WERI-Rb-1 (cell line): ENCODE measurements around the gene DPH6.

Experiments
- DNase-seq: peaks from one replicate; pipeline ENCODE4 v3.0.0-alpha.2; 2020
- H3K27ac ChIP-seq: fragments of 250-450 bp; sonication (Bioruptor Pico); 2 replicates; pipeline ENCODE4 v1.5.1; 2020; ENCODE audit warnings: mild to moderate bottlenecking, moderate library complexity
- H3K27me3 ChIP-seq: fragments of 250-450 bp; sonication (Bioruptor Pico); 2 replicates; pipeline ENCODE4 v1.5.1; 2021; ENCODE audit warnings: mild to moderate bottlenecking, low read depth, moderate library complexity; ENCODE audit not compliant: insufficient read depth, severe bottlenecking
- H3K36me3 ChIP-seq: fragments of 250-450 bp; sonication (Bioruptor Pico); 2 replicates; pipeline ENCODE4 v1.5.1; 2020; ENCODE audit warnings: mild to moderate bottlenecking, moderate library complexity
- H3K4me3 ChIP-seq: 2 replicates; pipeline ENCODE4 v1.5.1; 2011; ENCODE audit warnings: low read depth, mild to moderate bottlenecking, control low read depth, low read length
- H3K9me3 ChIP-seq: fragments of 250-450 bp; sonication (Bioruptor Pico); 2 replicates; pipeline ENCODE4 v1.5.1; 2021; ENCODE audit warnings: mild to moderate bottlenecking, moderate library complexity; ENCODE audit not compliant: severe bottlenecking
- CTCF ChIP-seq: IDR thresholded peaks from 2 replicates; pipeline ENCODE4 v1.5.1; 2011; ENCODE audit warnings: low read depth, mild to moderate bottlenecking, control low read depth, inconsistent platforms, low read length

DPH6 gene

GRCh38 chr15:35430301-35430700 lies 115.7 kb downstream of the DPH6 start:
- no peaks in the 10 kb centered on the region for H3K36me3 ChIP-seq
- no peak overlapping the region for H3K4me3 ChIP-seq
- H3K9me3 ChIP-seq = peaks cover 2% of the 10 kb centered on the region
- no peak for DNase-seq
- TF ChIP-seq CTCF = no peak
- H3K27me3 ChIP-seq = no peaks in the 10 kb centered on the region
- no peak overlapping the region for H3K27ac ChIP-seq

GRCh38 chr15:35427496-35427895 lies 118.5 kb downstream of the DPH6 start:
- Histone ChIP-seq H3K27me3 (no peaks in the 10 kb centered on the region), H3K9me3 (no peaks in the 10 kb centered on the region), H3K4me3 (no peak overlapping the region), H3K36me3 (no peaks in the 10 kb centered on the region), H3K27ac (no peak overlapping the region)
- no peak for DNase-seq
- TF ChIP-seq CTCF = no peak

- DNase-seq = no peak
- Histone ChIP-seq H3K9me3 (no peaks in the 10 kb centered on the region), H3K27me3 (no peaks in the 10 kb centered on the region), H3K36me3 (no peaks in the 10 kb centered on the region), H3K27ac (no peak overlapping the region), H3K4me3 (no peak overlapping the region)
- no peak for TF ChIP-seq CTCF
Measured at GRCh38 chr15:35427091-35427490, 118.9 kb downstream of the DPH6 start.

GRCh38 chr15:35410775-35411174 lies 135.2 kb downstream of the DPH6 start:
- no peak for TF ChIP-seq CTCF

GRCh38 chr15:35399901-35400300 lies 146.1 kb downstream of the DPH6 start:
- Histone ChIP-seq H3K9me3 (no peaks in the 10 kb centered on the region), H3K36me3 (no peaks in the 10 kb centered on the region), H3K4me3 (no peak overlapping the region), H3K27me3 (no peaks in the 10 kb centered on the region), H3K27ac (no peak overlapping the region)
- TF ChIP-seq CTCF = no peak
- DNase-seq = no peak

More at GRCh38 chr15:35410775-35411174, 135.2 kb downstream of the DPH6 start:
- H3K27me3 ChIP-seq = no peaks in the 10 kb centered on the region
- no peak for DNase-seq
- H3K9me3 ChIP-seq = no peaks in the 10 kb centered on the region
- no peaks in the 10 kb centered on the region for H3K36me3 ChIP-seq
- no peak overlapping the region for H3K27ac ChIP-seq
- H3K4me3 ChIP-seq = no peak overlapping the region

- Histone ChIP-seq H3K27me3 (no peaks in the 10 kb centered on the region), H3K9me3 (no peaks in the 10 kb centered on the region), H3K4me3 (no peak overlapping the region), H3K27ac (no peak overlapping the region), H3K36me3 (no peaks in the 10 kb centered on the region)
- no peak for DNase-seq
- TF ChIP-seq CTCF = no peak
Measured at GRCh38 chr15:35397027-35397426, 148.9 kb downstream of the DPH6 start.
